Common myeloid progenitor, CD34-positive (primary cell): Measurements from ENCODE around the gene PDE4B.
"Not testable (repeated sequence)": the region's sequence is repeated elsewhere in the genome, so short reads cannot be mapped to it uniquely, and the experiment has no call there.

Source experiments
- CTCF ChIA-PET: fragments of 350-600 bp; sonication (Branson Sonifier 250); formaldehyde crosslinking; loops from one replicate; lab custom pipeline; 2021; ENCODE audit warnings: antibody characterized with exemption; lab: Charles Lee
- POLR2A ChIA-PET: fragments of 350-600 bp; sonication (Branson Sonifier 250); formaldehyde crosslinking; loops from one replicate; lab custom pipeline; 2021; ENCODE audit warnings: antibody characterized with exemption; lab: Charles Lee
- DNase-seq, 3 donors: peaks; one replicate each; pipeline versions ENCODE4 v3.0.0 to v3.0.0-alpha.2; 2013
- H3K27ac ChIP-seq, 2 experiments: 1 replicate in 1 of 2; 2 replicates in 1 of 2; pipeline ENCODE4 v1.7.0; 2013; ENCODE audit warnings: inconsistent platforms in 2 of 2, low read length in 2 of 2, mild to moderate bottlenecking in 2 of 2, low read depth in 1 of 2, moderate library complexity in 1 of 2; ENCODE audit not compliant: severe bottlenecking in 2 of 2, insufficient read depth in 1 of 2, poor library complexity in 1 of 2
- H3K27me3 ChIP-seq, 5 experiments: replicated peaks in 2 of 5; 1 replicate in 3 of 5; 2 replicates in 2 of 5; pipeline versions ENCODE4 v1.6.1 to v1.7.0; 2013; ENCODE audit warnings: low read length in 4 of 5, mild to moderate bottlenecking in 2 of 5, moderate library complexity in 2 of 5, inconsistent platforms in 1 of 5; ENCODE audit not compliant: insufficient read depth in 5 of 5, control insufficient read depth in 4 of 5
- H3K36me3 ChIP-seq, 4 experiments: 1 replicate in 2 of 4; 2 replicates in 2 of 4; pipeline versions ENCODE4 v1.6.1 to v1.7.0; 2013; ENCODE audit warnings: low read length in 3 of 4, control low read depth in 1 of 4, mild to moderate bottlenecking in 1 of 4; ENCODE audit not compliant: control insufficient read depth in 4 of 4, insufficient read depth in 4 of 4
- H3K4me1 ChIP-seq, 4 experiments: 1 replicate in 3 of 4; 2 replicates in 1 of 4; pipeline versions ENCODE4 v1.6.1 to v1.7.1; 2013; ENCODE audit warnings: low read length in 3 of 4, mild to moderate bottlenecking in 3 of 4, control low read depth in 1 of 4, inconsistent platforms in 1 of 4, moderate library complexity in 1 of 4; ENCODE audit not compliant: control insufficient read depth in 4 of 4, insufficient read depth in 4 of 4; ENCODE audit errors: control extremely low read depth in 1 of 4
- H3K4me3 ChIP-seq, 7 experiments: 1 replicate in 4 of 7; 2 replicates in 3 of 7; pipeline versions ENCODE4 v1.5.1 to v1.7.0; 2013; ENCODE audit warnings: mild to moderate bottlenecking in 7 of 7, low read length in 6 of 7, moderate library complexity in 6 of 7, inconsistent platforms in 2 of 7, low read depth in 2 of 7, control low read depth in 1 of 7; ENCODE audit not compliant: insufficient read depth in 4 of 7, control insufficient read depth in 1 of 7; ENCODE audit errors: extremely low read depth in 1 of 7
- H3K9me3 ChIP-seq, 5 experiments: 1 replicate in 4 of 5; 2 replicates in 1 of 5; pipeline versions ENCODE4 v1.6.1 to v1.7.1; 2013; ENCODE audit warnings: low read length in 4 of 5, mild to moderate bottlenecking in 2 of 5, inconsistent platforms in 1 of 5, low read depth in 1 of 5, moderate library complexity in 1 of 5; ENCODE audit not compliant: control insufficient read depth in 4 of 5, insufficient read depth in 2 of 5; ENCODE audit errors: control extremely low read depth in 1 of 5
- WGBS: methylation state at CpG from one replicate; pipeline ENCODE4 v1.1.5; 2013; ENCODE audit not compliant: insufficient coverage; 5-methylcytosine and 5-hydroxymethylcytosine counted together

The PDE4B gene

GRCh38 chr1:66420906-66421305 is 628.2 kb downstream of the PDE4B start:
- CTCF ChIA-PET, H3K27me3 ChIP-seq, H3K36me3 ChIP-seq, DNase-seq, H3K27ac ChIP-seq, H3K4me1 ChIP-seq, POLR2A ChIA-PET, H3K4me3 ChIP-seq: not testable (repeated sequence)
- WGBS: 92% methylated on average over 2 of the region's 2 CpGs
- peaks cover 0 to 50% (median 21%) of the 10 kb centered on the region in 5 experiments for H3K9me3 ChIP-seq

GRCh38 chr1:66422804-66423203 is 630.1 kb downstream of the PDE4B start:
- WGBS: 93% methylated on average over 4 of the region's 4 CpGs
- CTCF ChIA-PET: interaction anchor here (1.7 kb wide), 1 partner anchor 170 kb away, joined by 3 read pairs; no protein-coding TSS in a partner anchor
- no peak overlapping the region for H3K27ac ChIP-seq
- no peaks in the 10 kb centered on the region for H3K27me3 ChIP-seq
- POLR2A ChIA-PET: no interaction called here
- no peaks in the 10 kb centered on the region for H3K36me3 ChIP-seq
- no peak for DNase-seq
- peaks cover 0 to 39% (median 7%) of the 10 kb centered on the region in 5 experiments for H3K9me3 ChIP-seq
- peaks cover 0 to 14% (median 4%) of the 10 kb centered on the region in 4 experiments for H3K4me1 ChIP-seq
- H3K4me3 ChIP-seq: no peak overlapping the region
